Measurements from ENCODE around the gene PLXNB2.

GRCh38 chr22:50259302-50259701 lies 48.1 kb downstream of the PLXNB2 start:
- no peak for TF ChIP-seq CTCF (IDR thresholded peaks at IDR 0.05 in 2 of 3, conservative IDR thresholded peaks at IDR 0.05 in 1 of 3; ENCODE audit: borderline replicate concordance in 1 of 3, insufficient read depth in 1 of 3, low read depth in 2 of 3, low read length in 2 of 3)
- no peak for TF ChIP-seq POLR2AphosphoS5 (IDR thresholded peaks at IDR 0.05; ENCODE audit: low read depth, low read length)
- no peak for TF ChIP-seq ATF3 (IDR thresholded peaks at IDR 0.05)
- TF ChIP-seq REST (IDR thresholded peaks at IDR 0.05; ENCODE audit: low read depth) = no peak
- no peak for TF ChIP-seq MAX (IDR thresholded peaks at IDR 0.05)
- no peak for TF ChIP-seq TCF7L2 (IDR thresholded peaks at IDR 0.05; ENCODE audit: borderline replicate concordance, extremely low read depth, insufficient read depth, insufficient read length)
- TF ChIP-seq SP1 (IDR thresholded peaks at IDR 0.05; ENCODE audit: low read depth) = no peak
- no peak for TF ChIP-seq POLR2A (IDR thresholded peaks at IDR 0.05; ENCODE audit: borderline replicate concordance, extremely low read depth, insufficient read depth, insufficient read length)
- no peak for TF ChIP-seq YY1 (IDR thresholded peaks at IDR 0.05; ENCODE audit: extremely low read depth, insufficient replicate concordance, low read depth, low read length)
- no peak for TF ChIP-seq JUND (IDR thresholded peaks at IDR 0.05)
- TF ChIP-seq SIN3A (IDR thresholded peaks at IDR 0.05; ENCODE audit: low read depth) = no peak
